AG20443 (cell line): ENCODE measurements around the gene SHROOM2.
"Not testable (repeated sequence)": the region's sequence is repeated elsewhere in the genome, so short reads cannot be mapped to it uniquely, and the experiment has no call there.

Experiments used
- DNase-seq: peaks from one replicate; pipeline ENCODE4 v3.0.0; 2012; ENCODE audit warnings: low spot score, mixed read lengths

SHROOM2 gene, protein sequence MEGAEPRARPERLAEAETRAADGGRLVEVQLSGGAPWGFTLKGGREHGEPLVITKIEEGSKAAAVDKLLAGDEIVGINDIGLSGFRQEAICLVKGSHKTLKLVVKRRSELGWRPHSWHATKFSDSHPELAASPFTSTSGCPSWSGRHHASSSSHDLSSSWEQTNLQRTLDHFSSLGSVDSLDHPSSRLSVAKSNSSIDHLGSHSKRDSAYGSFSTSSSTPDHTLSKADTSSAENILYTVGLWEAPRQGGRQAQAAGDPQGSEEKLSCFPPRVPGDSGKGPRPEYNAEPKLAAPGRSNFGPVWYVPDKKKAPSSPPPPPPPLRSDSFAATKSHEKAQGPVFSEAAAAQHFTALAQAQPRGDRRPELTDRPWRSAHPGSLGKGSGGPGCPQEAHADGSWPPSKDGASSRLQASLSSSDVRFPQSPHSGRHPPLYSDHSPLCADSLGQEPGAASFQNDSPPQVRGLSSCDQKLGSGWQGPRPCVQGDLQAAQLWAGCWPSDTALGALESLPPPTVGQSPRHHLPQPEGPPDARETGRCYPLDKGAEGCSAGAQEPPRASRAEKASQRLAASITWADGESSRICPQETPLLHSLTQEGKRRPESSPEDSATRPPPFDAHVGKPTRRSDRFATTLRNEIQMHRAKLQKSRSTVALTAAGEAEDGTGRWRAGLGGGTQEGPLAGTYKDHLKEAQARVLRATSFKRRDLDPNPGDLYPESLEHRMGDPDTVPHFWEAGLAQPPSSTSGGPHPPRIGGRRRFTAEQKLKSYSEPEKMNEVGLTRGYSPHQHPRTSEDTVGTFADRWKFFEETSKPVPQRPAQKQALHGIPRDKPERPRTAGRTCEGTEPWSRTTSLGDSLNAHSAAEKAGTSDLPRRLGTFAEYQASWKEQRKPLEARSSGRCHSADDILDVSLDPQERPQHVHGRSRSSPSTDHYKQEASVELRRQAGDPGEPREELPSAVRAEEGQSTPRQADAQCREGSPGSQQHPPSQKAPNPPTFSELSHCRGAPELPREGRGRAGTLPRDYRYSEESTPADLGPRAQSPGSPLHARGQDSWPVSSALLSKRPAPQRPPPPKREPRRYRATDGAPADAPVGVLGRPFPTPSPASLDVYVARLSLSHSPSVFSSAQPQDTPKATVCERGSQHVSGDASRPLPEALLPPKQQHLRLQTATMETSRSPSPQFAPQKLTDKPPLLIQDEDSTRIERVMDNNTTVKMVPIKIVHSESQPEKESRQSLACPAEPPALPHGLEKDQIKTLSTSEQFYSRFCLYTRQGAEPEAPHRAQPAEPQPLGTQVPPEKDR (N-terminal part only)

GRCh38 chrX:9785944-9786797 lies at the start of gene SHROOM2:
Gene SHROOM2 (plus strand): TSS chrX:9786429. CDS start chrX:9786546, 117 bp downstream.
- DNase-seq, result no peak

- DNase-seq, result no peak
Measured at GRCh38 chrX:9737363-9737762, 48.9 kb upstream of the SHROOM2 start.

DNA sequence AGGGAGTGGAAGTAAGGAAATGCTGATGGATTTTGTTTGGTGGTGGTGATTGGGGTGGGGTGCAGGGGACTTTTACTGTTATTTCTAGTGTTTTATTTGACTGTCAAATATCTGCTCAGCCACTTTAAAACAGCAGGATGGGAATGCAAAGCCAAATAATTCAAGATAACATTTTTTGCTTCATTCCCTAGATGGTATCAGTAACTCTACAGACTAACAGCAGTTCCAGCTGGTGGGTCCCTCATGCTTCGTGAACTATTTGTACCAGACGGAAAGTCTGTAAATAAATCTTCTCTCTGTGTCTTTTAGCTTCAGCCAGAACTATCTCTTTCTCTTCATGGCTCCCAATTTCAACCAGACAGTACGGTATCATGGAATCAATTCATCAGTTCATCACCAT lies 48.1 kb upstream of the SHROOM2 start:
- DNase-seq, result no peak

GRCh38 chrX:9739130-9739529 lies 47.1 kb upstream of the SHROOM2 start:
- DNase-seq, result no peak

- no peak for DNase-seq
Measured at GRCh38 chrX:9745417-9746115, 40.7 kb upstream of the SHROOM2 start.

- DNase-seq, result peak; percentile 20
Measured at GRCh38 chrX:9746148-9746888, 39.9 kb upstream of the SHROOM2 start.

DNA sequence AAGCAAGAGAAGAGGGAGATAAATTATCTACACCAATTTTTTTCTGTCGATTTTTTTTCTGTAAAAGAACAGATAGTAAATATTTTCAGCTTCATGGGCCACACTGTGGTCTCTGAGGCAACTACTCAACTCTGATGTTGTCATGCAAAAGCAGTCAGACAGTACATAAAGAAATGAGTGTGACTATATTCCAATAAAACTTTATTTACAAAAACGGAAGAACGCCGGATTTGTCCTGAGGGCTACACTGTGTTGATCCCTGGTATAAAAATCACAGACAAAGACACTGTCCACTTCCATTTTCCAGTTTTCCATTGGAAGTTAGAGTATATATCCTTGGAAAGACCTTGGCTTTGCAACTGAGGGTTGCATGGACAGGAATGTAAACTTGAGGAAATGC lies 38.6 kb upstream of the SHROOM2 start:
- no peak for DNase-seq

DNA sequence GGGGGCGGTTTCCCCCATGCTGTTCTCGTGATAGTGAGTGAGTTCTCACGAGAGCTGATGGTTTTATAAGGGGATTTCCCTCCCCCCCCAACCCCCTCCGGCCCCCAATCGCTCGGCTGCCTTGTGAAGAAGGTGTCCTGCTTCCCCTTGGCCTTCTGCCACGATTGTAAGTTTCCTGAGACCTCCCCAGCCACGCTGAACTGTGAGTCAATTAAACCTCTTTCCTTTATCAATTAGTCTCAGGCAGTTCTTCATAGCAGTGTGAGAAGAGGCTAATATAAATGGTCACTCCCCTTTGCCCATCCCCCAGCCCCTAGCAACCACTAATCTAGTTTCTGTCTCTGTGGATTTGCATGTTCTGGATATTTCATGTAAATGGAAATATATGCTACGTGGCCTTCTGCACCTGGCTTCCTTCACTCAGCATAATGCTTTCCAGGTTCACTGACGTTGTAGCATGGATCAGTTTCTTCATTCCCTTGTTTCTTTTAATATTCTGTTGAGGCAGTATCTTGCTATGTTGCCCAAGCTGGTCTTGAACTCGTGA lies 37.0 kb upstream of the SHROOM2 start:
- DNase-seq, result no peak

GRCh38 chrX:9757366-9757765 lies 28.9 kb upstream of the SHROOM2 start:
- no peak for DNase-seq

DNA sequence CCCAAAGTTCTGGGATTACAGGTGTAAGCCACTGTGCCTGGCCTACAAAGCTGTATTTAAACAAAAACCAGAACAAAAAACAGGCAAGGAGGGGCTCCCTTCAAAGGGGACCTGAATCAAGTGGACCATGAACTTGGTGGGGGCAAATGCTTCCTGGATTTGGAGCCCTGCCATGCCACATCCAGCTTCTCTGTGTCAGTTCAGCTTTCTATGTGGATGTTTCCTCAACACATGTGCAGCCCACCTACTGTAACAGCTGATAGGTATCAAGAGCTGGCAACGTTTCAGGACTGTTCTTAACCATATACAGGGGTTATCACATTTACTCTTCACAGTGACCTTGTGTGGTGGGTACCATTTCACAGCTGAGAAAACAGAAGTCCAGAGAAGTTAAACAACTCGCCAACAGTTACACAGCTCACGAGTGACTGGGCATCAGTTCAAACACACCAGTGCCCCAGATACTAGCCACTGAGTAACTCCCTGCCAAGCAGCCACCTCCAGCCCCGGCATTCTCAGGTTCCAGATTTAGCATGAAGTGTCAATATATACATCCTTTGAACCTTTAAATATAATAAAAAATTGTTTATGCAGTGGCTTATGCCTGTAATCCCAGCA lies 28.1 kb upstream of the SHROOM2 start:
- no peak for DNase-seq

DNA sequence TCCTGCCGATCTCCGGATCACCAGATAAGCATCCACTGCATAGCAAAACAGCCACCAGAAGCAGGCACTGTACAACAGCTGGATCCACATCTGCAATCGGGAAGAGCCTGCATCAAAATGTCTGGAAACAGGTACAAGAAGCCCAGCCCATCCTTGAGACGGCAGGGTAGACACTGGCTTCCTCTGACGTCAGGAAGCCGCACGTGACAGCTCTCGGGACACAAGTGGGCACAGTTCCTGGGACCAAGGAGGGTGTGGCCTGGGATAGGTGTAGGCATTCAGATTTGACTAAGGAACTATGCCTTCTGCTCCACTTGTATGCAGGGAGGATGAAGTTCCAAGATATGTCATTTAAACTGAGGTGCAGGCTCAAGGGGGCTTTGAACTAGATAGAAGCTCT lies 26.9 kb upstream of the SHROOM2 start:
- DNase-seq, result no peak

DNA sequence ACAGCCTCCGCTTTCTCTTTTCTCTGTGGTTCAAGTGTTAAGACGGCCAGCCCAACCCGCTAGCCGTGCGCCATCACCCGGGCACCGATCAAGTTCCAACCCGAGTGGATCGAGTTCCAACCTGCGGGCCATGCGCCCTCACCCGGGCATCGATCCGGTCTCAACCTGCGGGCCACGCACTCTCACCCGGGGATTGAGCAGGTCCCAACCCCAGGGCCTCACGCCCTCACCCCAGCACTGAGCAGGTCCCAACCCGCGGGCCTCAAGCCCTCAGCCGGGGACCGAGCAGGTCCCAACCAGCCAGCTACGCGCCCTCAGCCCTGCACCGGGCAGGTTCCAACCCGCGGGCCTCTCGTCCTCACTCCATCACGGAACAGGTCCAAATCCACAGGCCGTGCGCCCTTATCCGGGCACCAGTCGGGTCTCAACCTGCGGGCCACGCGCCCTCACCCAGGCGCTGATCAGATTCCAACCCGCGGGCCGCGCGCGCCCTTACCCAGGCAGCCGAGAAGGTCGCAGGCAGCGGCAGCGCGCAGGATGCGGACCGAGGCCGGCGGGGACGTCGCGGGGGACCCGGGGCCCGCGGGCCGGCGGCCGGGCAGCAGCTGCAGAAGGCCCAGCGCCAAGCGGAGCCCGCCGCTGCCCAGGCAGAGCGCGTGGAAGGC lies 21.0 kb upstream of the SHROOM2 start:
- DNase-seq, result no peak

DNA sequence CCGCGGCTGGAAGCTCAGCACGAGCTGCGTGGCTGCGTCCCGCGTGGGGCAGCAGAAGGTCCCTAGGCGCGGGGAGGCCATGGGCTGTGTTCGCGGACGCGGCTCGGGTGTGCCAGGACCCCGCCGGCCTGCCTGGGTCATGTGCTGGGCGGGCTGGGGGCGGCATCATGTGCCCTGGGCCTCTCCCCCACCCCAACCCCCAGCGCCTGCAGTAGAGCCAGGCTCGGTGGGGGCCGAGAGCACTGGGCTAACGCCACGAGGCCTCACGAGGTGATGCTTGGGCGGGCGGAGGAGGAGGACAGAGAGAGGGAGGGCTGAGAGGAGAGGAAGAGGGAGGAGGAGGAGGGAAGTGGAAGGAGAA lies 20.5 kb upstream of the SHROOM2 start, which contains the start of gene GPR143:
TSS of gene GPR143 (minus strand) at position 111 of the 361 bp plus-strand sequence. CDS start at position 81, 30 bp downstream.
- no peak for DNase-seq

DNA sequence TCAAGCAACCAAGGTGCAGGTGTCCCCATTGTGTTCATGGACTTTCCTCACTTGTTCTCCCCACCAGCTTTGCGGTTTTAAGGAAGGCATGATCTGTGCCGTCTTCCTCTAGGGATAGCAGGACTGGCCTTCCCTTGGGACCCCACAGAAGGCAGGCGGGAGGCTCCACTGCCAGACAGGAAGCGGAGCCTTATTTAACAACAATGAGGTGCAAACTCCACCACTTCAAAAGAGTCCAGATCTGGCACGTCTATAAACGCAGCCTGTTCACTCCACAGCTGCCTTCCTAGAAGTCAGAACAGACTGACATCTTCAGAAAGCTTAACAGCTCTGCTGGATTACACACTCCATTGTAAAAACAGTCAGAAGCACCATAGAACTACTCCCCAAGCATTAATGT lies 18.9 kb upstream of the SHROOM2 start:
- DNase-seq, result no peak

DNA sequence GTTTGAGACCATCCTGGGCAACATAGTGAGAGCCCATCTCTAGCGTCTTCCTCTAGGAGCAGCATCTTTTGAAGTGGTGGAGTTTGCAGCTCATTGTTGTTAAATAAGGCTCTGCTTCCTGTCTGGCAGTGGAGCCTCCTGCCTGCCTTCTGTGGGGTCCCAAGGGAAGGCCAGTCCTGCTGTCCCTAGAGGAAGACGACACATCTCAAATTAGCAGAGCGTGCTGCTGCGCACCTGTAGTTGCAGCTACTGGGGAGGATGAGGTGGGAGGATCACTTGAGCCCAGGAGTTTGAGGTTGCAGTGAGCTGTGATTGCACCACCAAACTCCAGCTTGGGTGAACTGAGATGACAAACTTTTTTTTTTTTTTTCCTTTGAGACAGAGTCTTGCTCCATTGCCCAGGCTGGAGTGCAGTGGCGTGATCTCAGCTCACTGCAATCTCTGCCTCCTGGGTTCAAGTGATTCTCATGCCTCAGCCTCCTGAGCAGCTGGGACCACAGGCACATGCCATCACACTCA lies 17.8 kb upstream of the SHROOM2 start:
- not testable (repeated sequence) for DNase-seq

GRCh38 chrX:9770319-9770718 lies 15.9 kb upstream of the SHROOM2 start:
- no peak for DNase-seq

GRCh38 chrX:9772943-9773342 lies 13.3 kb upstream of the SHROOM2 start:
- DNase-seq, result no peak

GRCh38 chrX:9775930-9776329 lies 10.3 kb upstream of the SHROOM2 start:
- no peak for DNase-seq
